Activated CD8-positive, alpha-beta memory T cell treated with anti-CD3 and anti-CD28 coated beads, Interleukin-2, amount 50 U/mL, for 24 hours (primary cell): ENCODE data around the gene SLC29A3.

Experiments
- DNase-seq: peaks from one replicate; pipeline ENCODE4 v3.0.0-alpha.2; 2020; ENCODE audit errors: extremely low read depth

SLC29A3 gene

DNA sequence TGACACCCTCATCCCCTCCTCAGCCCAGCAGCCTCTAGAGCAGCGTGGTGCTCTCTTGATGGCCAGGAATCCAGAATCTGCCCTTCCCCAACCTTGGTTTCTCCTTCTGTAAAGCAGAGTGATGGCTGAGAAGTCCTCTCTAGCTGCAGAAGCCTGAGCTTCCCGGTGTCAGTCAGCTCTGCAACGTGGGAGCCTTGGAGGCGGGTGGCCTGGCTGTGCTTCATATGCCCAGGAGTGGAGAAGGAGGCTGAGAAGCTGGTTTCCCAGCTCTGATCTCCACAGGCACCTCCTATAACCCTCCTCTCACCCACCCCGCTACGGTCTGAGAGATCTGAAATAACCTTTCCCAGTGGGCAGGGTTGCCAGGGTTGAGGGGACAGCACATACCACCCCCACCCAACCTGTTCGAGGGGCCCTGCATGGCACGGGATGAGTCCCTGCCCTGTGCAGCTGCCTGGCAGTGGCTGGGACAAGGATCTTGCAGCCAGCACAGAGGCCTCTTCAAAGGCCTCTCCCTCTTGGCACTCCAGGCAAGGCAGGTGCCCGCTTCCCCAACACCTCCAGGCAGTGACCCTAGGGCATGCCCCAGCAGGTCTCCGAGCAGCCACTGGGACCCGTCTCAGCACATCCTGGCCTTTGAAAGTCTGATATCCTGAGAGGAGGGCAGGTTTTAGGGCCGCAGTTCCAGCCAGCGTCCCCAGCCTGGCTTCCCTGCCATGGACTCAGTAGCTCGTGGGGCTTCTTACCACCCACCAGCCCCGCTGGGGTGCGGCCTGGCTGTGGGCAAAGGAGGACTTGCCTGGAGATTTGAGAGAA, 18.3 kb upstream of the SLC29A3 start:
- no peak for DNase-seq

DNA sequence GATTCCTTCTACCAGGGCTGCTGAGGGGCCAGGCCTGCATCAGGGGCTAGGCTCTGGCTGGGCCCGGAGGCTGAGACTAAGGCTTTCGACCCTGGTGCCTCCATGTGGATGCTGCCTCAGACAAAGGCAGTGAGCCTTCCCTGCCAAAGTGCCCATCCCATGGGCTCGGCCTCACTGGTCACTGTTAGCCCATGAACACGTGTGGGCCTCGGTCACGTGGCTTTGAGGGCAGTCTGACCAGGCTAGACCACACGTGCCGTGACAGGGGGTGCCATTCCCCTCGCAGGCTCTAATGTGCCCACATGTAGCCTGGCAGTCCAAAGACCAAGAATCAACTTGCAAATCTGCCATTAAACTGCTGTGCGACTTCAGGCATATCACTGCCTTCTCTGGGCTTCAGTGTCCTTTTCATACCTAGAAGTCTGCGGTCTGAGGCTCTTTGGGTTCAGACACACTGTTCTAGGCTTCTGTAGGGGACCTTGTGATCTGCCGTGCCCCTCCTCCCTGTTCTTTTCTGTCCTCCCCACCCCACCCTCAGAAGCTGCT, 17.6 kb upstream of the SLC29A3 start:
- DNase-seq = no peak

DNA sequence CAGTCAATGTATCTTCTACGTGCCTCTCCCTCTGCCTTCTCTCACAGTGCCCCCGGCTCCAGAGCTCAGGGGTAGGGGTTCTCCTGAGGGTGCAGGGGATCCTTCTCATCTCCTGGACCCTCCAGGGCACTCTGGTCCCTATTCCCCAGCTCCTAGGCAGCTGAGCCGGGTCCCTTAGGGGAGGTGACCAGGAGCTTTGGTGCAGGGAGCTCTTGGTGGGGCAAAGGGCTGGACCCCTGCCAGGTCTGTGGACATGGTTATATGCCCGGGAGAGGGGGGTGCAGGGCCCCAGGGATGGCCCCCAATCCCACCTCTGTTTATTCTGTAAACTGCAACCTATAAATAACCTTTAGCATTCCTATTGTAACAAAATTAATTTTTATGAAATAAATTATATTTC, 16.6 kb upstream of the SLC29A3 start:
- no peak for DNase-seq

DNA sequence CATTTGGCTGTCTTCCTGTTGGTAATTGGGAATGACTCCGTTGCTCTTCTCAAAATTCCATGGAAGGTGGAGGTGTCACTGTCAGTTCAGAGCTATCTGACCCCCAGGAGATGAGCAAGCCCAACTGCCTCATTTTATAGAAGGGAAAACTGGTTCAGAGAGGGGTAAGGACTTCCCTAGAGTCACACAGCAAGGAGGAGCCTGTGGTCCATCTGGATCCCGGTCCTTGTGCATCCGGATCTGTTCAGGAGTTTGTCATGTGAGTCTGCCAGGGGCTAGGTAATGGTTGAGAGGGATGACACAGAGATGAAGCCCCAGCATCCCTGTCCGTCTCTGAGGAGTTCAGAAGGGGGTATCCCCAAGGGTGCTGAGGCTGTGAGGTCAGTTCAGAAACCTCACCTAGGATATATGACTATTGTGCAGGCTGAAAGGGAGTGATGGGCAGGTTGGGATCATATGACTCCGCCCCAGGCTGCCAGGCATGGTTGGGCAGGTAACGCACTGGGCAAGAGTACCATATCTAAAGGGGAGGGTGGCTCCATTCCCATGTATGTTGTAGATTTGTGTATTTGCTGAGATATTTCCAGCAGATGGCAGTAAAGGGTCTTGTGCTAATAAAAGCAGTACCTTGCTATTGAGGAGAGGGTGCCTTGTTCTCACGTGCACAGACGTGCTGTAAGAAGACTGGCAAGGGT, 16.0 kb upstream of the SLC29A3 start:
- no peak for DNase-seq

DNA sequence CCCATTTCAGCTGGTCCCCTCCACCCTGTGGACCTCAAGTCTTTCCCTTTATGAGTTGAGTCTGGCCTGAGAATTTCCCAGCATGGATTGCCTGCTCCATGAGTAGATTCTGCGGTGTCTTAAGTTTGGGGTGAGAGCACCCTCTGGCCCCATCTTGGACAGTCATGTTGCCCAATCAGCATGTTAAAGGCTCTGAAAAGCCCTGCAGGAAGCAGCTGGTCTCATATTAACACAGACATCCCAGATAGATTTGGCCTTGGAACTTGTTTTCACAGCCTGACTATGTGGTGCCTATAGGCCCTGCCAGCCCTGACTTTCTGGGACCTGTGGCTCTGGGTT, 15.5 kb upstream of the SLC29A3 start:
- DNase-seq = no peak

DNA sequence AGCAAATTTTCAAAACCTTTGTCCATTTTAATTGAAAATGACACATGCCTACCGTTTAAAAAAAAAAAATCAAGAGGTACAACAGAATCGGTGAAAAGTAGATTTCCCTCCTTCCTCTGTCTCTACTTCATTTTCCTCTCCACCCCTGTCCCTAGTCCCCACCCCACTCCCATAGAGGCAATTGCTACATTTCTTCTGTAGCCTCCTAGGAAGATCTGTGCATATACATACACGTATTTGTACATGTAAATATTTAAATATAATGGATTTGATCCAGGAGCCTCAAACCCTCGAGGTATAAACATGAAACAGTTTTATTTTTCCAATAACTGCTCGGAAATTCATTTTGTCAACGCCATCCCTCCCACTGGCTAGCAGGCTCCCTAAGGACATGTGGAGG, 14.1 kb upstream of the SLC29A3 start:
- DNase-seq = no peak

DNA sequence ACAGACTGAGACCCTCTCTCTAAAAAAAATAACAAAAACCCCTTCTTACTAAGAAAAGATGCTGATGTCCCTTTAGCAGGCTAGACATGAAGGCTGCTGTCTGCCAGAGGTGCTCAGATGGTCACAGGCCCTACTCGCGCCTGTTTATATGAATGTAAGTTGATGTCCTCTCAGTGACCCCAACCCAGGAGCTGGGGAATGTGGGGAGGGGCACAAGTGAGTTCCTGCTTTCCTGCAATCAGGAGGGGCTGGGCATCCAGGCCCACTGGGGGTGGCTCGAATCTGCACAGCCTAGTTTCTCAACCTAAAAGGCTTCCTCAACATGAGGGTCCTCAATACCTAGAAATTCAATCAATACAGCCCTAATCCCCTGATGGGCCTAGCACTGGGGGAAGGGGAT, 12.1 kb upstream of the SLC29A3 start:
- DNase-seq = no peak

DNA sequence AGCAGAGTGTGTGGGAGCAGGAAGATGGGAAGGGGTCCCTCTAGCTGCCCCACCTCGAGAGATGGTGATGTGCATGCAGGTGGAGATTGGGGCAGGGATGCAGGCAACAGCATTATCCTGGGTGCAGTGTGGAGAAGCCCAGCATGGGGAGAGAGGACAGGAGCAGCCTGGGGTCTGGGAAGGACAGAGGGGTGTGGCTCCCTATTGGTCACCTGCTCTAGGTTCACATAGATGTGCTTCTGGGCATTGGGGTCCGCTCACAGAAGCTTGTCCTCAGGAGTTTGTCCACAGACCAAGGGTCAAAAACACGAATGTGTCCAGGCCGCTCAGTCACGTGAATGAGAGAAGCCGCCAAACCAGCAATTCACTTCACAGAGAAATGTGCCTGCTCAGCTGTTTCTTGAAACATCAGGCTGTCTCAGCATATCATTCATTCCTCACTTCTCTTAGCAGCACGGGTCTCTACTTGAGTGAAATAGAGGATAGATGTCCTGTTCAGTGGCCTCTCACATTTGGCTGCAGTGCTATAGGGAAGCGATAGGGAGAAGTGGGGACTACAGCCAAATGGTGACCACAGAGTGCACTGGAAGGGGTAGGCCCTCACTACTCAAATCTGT, 11.5 kb upstream of the SLC29A3 start:
- no peak for DNase-seq

DNA sequence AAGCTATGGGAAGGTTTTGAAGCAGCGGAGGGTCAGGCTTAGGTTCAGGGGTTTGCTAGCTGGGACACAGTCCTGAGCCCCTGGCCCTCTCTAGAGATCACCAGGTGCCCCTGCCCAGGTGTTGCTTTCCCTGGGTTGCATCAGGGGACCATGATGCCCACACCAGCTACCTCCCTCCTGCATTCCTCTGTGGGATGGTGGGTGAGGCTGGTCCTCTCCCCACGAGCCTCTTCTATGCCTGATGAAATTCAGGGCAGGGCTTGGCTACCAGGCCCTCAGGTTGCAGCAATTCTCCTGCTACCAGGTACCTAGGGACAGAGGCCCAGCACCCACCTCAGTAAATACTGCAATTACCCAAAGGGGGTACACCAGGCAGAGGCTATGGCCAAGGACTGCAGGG, 10.8 kb upstream of the SLC29A3 start:
- no peak for DNase-seq

DNA sequence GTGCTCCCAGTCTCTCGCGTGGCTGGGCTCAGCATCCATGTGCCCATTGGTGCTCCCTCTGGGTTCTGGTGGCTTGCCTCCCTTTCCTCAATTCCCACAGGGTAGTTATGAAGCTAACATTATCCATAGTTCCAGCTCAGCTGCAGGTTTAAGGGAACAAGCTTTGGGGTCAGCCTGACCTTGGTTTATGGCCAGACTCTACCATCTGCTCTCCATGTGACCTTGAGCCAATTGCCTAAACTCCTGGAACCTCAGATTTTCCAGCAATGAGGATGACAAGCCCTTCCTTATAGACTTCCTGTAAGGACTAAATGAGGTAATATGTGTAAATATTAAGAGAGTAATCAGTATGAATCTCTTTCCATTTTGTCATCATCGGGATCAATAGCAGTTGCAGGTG, 10.1 kb upstream of the SLC29A3 start:
- no peak for DNase-seq

DNA sequence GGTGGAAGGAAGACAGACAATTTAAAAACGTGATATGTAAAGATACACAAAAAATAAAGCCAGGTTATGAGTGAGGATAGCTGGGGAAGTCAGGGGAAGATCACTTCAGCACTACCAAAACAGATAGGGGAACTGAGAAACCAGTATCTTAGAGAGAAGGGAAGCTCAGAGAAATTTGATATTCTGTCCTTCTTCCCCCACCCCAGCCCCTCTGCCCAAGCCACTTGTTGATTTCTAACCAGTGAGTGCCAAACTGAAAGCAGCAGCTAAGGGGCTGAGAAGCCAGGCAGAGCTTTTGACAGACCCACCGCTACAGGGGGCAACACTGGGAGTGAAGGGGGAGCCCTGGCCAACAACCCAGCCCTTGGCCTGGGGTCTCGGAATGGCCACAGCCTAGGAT, 9.1 kb upstream of the SLC29A3 start:
- no peak for DNase-seq

DNA sequence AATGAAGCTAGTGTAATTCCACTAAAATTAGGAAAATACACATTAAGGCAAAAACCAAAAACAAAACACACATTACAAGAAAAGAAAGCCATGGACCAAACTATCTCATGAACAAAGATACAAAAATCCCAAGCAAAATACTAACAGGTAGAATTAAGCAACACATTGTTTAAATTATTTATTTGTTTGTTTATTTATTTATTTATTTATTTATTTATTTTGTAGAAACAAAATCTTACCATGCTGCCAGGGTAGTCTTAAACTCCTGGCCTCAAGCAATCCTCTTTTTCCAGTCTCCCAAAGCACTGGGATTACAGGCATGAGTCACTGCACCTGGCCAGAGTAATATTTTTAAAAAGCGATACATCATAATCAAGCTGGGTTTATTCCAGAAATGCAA, 6.8 kb upstream of the SLC29A3 start:
- DNase-seq = no peak

DNA sequence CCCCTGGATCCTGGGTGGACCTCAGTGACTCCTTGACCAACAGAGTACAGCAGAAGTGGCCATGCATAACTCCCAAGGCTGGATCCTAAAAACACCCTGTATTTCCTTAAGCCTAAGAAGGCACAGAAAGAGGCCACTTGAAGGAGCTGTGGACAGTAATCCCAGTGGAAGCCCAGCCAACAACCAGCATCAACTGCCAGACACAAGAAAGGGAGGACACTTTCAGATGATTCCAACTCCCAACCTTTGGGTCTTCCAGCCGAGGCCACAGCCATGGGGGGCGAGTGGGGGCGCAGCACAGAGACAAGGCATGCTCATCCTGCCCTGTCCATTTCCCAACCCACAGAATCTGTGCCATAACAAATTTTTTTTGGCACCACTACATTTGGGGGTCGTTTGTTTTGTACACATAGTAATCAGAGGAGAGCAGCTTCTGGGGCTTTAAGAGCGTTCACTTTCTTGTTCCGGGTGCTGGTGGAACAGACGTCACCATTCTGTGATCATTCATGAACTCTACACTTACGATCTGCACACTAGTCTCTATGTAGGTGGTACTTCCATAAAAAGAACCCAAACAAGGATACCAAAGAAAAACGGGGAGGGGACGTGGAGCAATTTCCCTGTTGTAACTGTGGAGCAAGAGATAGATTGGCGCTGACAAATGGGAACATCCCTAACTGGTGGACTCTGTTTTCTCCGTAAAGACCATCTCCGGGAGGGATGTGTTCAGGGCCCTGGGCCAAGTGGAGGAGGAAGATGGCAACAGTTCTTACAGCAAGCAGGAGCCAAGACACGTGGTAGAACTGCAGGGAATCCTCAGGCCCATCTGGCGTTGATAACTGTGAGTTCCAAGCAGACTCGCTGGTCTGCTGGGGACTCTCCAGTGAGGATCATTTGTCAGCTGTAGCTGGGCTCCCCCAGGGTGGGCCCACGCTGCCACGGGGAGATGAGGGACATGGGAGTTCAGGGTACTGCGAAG, 6.0 kb upstream of the SLC29A3 start:
- no peak for DNase-seq

DNA sequence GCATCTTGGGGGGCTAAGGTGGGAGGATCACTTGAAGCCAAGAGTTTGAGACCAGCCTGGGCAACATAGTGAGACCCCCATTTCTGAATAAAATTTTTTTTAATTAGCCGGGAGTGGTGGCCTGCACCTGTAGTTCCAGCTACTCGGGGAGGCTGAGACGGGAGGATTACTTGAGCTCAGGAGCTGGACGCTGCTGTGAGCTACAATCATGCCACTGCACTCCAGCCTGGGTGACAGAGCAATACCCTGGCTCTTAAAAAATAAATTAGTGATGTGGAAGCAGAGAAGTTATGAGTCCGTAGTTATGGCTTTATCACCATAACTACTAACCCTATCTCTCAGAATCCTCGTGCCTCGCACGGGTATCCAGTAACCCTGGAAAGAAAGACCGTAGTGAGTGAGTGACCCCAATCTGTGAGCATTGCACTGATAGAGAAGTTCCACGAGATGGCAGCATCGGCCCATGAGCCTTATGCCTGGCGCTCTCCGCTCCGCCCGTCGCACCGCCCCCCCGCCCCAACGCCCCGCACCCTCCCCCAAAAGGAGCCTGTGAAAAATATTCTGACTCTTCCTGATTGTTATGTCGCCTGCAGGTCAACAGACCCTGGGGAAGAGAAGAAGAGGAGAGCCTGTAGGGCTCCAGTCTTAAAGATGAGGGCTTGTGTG, 4.9 kb upstream of the SLC29A3 start:
- no peak for DNase-seq

DNA sequence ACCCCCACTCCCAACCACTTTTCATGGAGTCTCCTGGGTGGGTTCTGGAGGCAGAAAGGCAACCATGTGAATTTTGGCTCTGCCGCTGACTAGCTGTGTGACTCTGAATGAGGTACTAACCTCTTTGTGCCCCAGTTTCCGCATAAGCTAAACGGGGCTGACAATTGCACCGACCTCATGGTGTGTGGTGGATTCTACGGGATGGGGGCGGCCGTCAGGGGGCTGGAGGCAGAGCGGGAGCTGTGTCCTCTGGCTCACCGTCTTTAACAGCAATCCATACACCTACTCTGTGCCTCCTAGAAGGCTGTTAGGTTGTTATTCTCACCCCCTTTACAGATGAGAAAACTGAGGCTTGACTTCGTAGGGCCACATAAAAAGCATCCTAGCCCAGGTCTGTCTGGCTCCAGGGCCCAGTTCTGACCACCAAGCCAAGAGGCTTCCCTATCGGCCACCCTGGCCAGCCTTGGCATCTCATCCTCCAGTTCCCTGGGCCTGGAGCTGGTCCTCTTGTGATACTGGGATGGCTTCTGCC, 4.3 kb upstream of the SLC29A3 start:
- DNase-seq = no peak

DNA sequence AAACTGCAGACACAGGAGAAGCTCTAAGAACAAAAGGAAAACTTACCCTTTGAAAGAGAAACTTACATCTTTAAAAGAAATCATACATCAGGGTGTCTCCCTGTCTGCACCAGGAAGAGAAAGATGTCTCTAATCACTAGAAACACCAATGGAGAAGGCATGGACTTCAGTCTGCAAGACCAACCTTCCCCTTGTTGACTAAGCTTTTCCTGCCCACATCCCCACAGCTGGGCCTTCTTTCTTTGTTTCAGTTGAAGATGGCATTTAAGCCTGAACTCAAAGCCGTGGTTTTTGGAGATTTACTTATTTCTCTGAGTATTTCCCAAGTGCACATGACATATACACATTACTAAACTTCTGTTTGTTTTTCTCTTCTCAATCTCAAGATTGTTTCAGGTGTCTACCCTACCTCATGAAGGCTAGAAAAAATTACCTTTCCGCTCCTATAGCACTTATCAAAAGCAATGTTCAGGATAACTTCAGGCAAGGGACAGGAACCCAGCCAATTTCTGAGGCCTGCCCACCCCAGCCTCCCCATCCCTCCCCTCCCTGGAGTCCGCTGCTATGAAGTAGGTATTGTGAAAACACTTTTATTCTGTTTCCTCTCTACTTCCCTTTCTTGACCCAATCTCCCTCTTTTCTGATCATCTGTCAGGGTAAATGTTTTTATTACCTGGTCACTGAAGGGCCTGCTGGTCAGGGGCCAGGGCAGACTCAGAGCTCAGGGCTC, 2.8 kb upstream of the SLC29A3 start:
- no peak for DNase-seq

DNA sequence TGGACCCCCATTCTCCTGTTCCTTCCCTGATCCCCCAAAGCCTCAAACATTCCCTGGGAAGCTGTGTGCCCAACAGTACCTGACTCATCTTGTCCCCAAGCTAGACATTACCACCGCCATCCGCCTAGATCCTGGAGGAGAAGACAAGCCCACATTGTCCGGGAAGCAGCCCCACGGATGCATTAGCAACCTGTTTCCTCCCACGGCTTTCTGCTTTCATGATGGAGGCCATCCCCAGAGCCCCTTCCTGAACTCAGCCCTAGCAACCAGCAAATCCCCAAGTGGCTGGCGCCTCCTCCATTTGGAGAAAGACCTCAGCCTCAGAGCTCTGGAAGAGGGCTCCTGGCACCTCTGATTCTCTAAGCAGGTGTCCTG, 2.3 kb upstream of the SLC29A3 start:
- no peak for DNase-seq

DNA sequence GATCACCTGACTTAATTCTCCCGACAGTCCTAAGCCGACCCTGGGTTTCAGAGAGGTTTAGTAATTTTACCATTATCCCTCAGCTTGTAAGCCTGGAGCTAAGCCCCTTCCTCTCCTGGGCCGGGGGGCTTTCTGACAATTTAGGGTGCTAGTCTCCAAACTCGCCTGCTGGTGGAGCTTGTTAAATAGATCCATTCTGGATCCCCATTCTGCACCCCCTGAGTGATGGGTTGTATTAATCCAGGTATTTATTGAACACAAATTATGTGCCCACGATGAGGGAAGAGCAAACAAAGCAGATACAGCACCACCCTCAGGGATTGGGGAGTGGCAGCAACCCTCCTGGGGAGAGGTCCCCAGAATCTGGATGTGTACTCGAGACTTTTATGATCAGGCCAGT, 1.3 kb upstream of the SLC29A3 start:
- DNase-seq = no peak

DNA sequence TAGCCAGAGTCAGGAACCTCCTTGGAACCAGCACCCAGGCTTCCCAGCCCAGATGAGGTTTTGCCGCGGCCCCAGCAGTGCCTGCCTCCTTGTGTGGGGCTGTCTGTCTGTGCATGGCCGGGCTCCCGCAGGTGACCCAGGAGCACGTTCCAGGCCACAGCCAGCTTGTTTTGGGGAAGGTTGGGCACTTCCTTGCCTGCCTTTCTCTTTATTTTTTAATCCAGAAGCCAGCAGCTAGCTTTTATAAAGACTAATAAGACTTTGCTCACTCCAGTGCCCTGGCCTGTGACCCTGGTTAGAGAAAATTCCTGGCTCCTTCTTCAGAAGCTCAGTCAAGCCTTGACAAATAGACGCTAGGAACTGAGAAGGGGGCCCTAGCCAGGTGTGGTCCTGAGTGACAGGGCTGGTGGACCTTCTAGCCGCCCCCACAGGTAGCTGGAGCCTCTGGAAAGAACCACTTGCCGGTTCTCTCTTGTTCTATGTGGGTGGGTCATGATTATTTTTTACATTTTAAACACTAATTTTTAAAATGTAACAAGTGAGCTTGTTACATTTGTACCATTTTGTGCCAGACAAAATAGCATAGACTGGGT, 837 bp downstream of the SLC29A3 start:
- no peak for DNase-seq

DNA sequence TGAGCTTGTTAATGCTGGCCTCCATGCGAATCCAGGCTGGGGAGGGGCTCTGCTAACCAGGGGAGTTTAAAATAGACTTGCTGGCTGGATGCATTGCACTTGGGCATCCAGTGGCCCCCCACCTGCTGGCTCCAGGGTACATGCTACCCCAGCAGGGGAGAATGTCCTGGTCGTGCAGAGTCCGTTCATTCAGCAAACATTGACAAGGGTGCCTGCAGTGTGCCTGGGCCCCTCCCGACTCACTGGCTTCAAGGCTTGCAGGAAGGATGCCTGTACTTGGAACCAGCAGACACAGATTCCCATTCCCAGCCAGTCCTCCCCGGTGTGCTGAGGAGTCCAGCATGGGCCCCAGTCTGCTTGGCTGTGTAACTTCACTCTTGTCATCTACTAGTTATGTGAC, 1.5 kb downstream of the SLC29A3 start:
- no peak for DNase-seq
